ENCODE data around the gene UNC13B. TPM values are rescaled to one million over a fixed set of nuclear protein-coding genes. Genes with fewer than 3 reads are reported as not detected.

The UNC13B gene
- total RNA-seq, 1 experiment from 2014 or later: 48.2 TPM

DNA sequence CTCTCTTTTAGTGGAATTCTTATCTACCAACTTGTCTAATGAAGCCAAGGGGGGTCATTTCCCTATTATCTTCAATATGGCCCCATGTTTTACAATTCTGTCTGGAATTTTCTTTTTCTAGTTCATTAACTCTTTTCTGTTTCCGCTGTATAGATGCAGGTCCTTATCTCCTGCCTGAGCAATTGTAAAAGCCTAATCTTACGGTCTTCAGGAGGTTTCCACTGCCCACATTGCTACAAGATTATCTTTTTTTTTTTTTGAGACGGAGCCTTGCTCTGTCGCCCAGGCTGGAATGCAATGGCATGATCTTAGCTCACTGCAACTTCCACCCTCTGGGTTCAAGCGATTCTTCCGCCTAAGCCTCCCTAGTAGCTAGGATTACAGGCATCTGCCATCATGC, 132.3 kb downstream of the UNC13B start:
- no peaks in the 10 kb centered on the region for H4K20me1 ChIP-seq (ENCODE audit: control insufficient read depth, insufficient read depth, insufficient read length)
- no CpG with 5 or more reads among the region's 6 CpGs for WGBS (ENCODE audit: extremely low coverage, insufficient read length, low lambda C conversion rate)
- H3K4me3 Mint-ChIP-seq: no peak overlapping the region
- H4K91ac ChIP-seq (ENCODE audit: insufficient read length, low read depth, low read length): no peak overlapping the region
- H3K9me3 Mint-ChIP-seq: no peaks in the 10 kb centered on the region
- no peaks in the 10 kb centered on the region for H3K9me3 ChIP-seq (ENCODE audit: control insufficient read depth, low read depth, low read length)
- H3K23me2 ChIP-seq (ENCODE audit: insufficient read length, low read depth, low read length, poor library complexity, severe bottlenecking): no peaks in the 10 kb centered on the region
- no peak overlapping the region for H3K23ac ChIP-seq (ENCODE audit: insufficient read length, low read depth, low read length)
- H3K27me3 ChIP-seq (ENCODE audit: insufficient read depth, low read length): no peaks in the 10 kb centered on the region
- H3K56ac ChIP-seq (ENCODE audit: insufficient read length, low read depth, low read length): no peak overlapping the region
- no peak overlapping the region for H2BK15ac ChIP-seq (ENCODE audit: low read depth, low read length)
- H2BK5ac ChIP-seq (ENCODE audit: insufficient read length, low read length): no peak overlapping the region
- H3K9ac ChIP-seq (ENCODE audit: extremely low read depth, insufficient read length, low read length): no peak overlapping the region
- H3K18ac ChIP-seq (ENCODE audit: insufficient read length, low read depth, low read length): no peak overlapping the region
- no peak overlapping the region for H3K14ac ChIP-seq (ENCODE audit: insufficient read depth, low read length)
- H3K4me1 ChIP-seq (ENCODE audit: insufficient read depth, low read length): no peaks in the 10 kb centered on the region
- no peaks in the 10 kb centered on the region for H3K79me1 ChIP-seq (ENCODE audit: insufficient read depth, low read depth, low read length, poor library complexity, severe bottlenecking)
- H2AFZ ChIP-seq (ENCODE audit: low read length): no peak overlapping the region
- H2BK120ac ChIP-seq (ENCODE audit: low read depth, low read length, poor library complexity, severe bottlenecking): no peak overlapping the region
- no peak overlapping the region for H4K5ac ChIP-seq (ENCODE audit: insufficient read length, low read depth, low read length)
- no peaks in the 10 kb centered on the region for H3K27me3 Mint-ChIP-seq (ENCODE audit: low read depth)
- DNase-seq: no peak
- no peak overlapping the region for H3K4me2 ChIP-seq (ENCODE audit: insufficient read depth, insufficient read length, low read length)
- no peak overlapping the region for H3K27ac Mint-ChIP-seq
- no peak overlapping the region for H2BK12ac ChIP-seq (ENCODE audit: insufficient read length, low read depth, low read length)
- no peak overlapping the region for H2AK5ac ChIP-seq (ENCODE audit: insufficient read length, low read length)
- H3K4ac ChIP-seq (ENCODE audit: low read depth, low read length): no peak overlapping the region
- H3K4me1 Mint-ChIP-seq: peaks cover 0 to 7% of the 10 kb centered on the region in 2 experiments; a peak in 1 of 4 replicates
- H3T11ph ChIP-seq (ENCODE audit: low read length): no peak overlapping the region
- no peak overlapping the region for H4K8ac ChIP-seq (replicated peaks; ENCODE audit: insufficient read length, low read depth, low read length)
- TF ChIP-seq, protein P1, sequence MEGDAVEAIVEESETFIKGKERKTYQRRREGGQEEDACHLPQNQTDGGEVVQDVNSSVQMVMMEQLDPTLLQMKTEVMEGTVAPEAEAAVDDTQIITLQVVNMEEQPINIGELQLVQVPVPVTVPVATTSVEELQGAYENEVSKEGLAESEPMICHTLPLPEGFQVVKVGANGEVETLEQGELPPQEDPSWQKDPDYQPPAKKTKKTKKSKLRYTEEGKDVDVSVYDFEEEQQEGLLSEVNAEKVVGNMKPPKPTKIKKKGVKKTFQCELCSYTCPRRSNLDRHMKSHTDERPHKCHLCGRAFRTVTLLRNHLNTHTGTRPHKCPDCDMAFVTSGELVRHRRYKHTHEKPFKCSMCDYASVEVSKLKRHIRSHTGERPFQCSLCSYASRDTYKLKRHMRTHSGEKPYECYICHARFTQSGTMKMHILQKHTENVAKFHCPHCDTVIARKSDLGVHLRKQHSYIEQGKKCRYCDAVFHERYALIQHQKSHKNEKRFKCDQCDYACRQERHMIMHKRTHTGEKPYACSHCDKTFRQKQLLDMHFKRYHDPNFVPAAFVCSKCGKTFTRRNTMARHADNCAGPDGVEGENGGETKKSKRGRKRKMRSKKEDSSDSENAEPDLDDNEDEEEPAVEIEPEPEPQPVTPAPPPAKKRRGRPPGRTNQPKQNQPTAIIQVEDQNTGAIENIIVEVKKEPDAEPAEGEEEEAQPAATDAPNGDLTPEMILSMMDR (conservative IDR thresholded peaks at IDR 0.05): no peak
- H2BK20ac ChIP-seq (ENCODE audit: low read depth, low read length, poor library complexity, severe bottlenecking): no peak overlapping the region
- H3K79me2 ChIP-seq (ENCODE audit: insufficient read depth, low read length): no peaks in the 10 kb centered on the region
- H3K27ac ChIP-seq (ENCODE audit: insufficient read length, low read depth, low read length): no peak overlapping the region
- no peaks in the 10 kb centered on the region; a peak in 1 of 7 replicates for H3K36me3 Mint-ChIP-seq (ENCODE audit: insufficient read depth in 1 of 3, low read depth in 3 of 3)
